Esophagus squamous epithelium (tissue), 5 donors: Measurements from ENCODE around the gene NKD1. TPM values are rescaled to one million over a fixed set of nuclear protein-coding genes. Genes with fewer than 3 reads are reported as not detected.

Experiments
- DNase-seq: peaks from one replicate; lab custom pipeline; 2025; lab: John Stamatoyannopoulos, UW
- H3K27ac ChIP-seq, 4 donors: fragments of 200-600 bp; sonication (generic); one replicate each; pipeline ENCODE4 v1.5.1; 2016 to 2019; ENCODE audit warnings: mild to moderate bottlenecking in 1 of 4
- H3K27me3 ChIP-seq, 4 donors: fragments of 200-600 bp; sonication (generic); 1 replicate in 3 of 4; 2 replicates in 1 of 4; pipeline versions ENCODE4 v1.5.1 to v1.6.0; 2017 to 2021; ENCODE audit warnings: antibody characterized with exemption in 1 of 4
- H3K36me3 ChIP-seq, 3 donors: fragments of 200-600 bp; sonication (generic); one replicate each; pipeline ENCODE4 v1.5.1; 2016 to 2019
- H3K4me1 ChIP-seq, 3 donors: fragments of 200-600 bp; sonication (generic); one replicate each; pipeline ENCODE4 v1.5.1; 2017 to 2019
- H3K4me3 ChIP-seq, 4 donors: fragments of 200-600 bp; sonication (generic); 1 replicate in 3 of 4; 2 replicates in 1 of 4; pipeline ENCODE4 v1.5.1; 2016 to 2019; ENCODE audit warnings: mild to moderate bottlenecking in 2 of 4, moderate library complexity in 1 of 4
- H3K9me3 ChIP-seq, 3 donors: fragments of 200-600 bp; sonication (generic); one replicate each; pipeline ENCODE4 v1.5.1; 2016 to 2019
- CTCF ChIP-seq, 6 experiments: fragments of 450-650 bp in 4 of 6; fragments of 200-600 bp in 2 of 6; sonication (generic) in 2 of 6; IDR thresholded peaks; one replicate each; pipeline ENCODE4 v1.5.1; 2016 to 2019; ENCODE audit warnings: antibody characterized with exemption in 6 of 6, mild to moderate bottlenecking in 4 of 6, moderate library complexity in 4 of 6
- POLR2A ChIP-seq, 4 donors: fragments of 450-650 bp; IDR thresholded peaks; one replicate each; pipeline ENCODE4 v1.6.1; 2017; ENCODE audit warnings: antibody characterized with exemption in 4 of 4, mild to moderate bottlenecking in 4 of 4, moderate library complexity in 3 of 4
- WGBS, 2 donors: methylation state at CpG; one replicate each; pipeline ENCODE4 v1.1.5; 2018; 5-methylcytosine and 5-hydroxymethylcytosine counted together
- intact Hi-C: fragments of 100-400 bp; cut with DNase I; formaldehyde crosslinking; loops from one replicate; pipeline ENCODE4 v1.15.0; 2022
- total RNA-seq, 4 donors: library from RNA; depleted of rRNA; stranded (reverse); fragments of >200 nt; gene quantifications; one replicate each; pipeline ENCODE4 v1.1.0, GENCODE V29; 2016
- donor health status: DM: yes; HTN: yes; CAD: no.

NKD1 gene
- total RNA-seq, 4 donors from 2014 or later, result 1.1 to 10.5 (median 3.1) TPM

GRCh38 chr16:50557046-50557445 lies 8.8 kb downstream of the NKD1 start:
- intact Hi-C loops, result no loop called here
- Histone ChIP-seq H3K4me3 (no peak overlapping the region), H3K27me3 (no peaks in the 10 kb centered on the region), H3K9me3 (no peaks in the 10 kb centered on the region), H3K4me1 (peaks cover 0 to 24% (median 6%) of the 10 kb centered on the region in 3 donors), H3K27ac (peak overlapping the region in 2 of 4 donors; percentile 55 to 89), H3K36me3 (no peaks in the 10 kb centered on the region)
- WGBS, 2 donors, result 63 to 80% methylated on average over 2 of the region's 2 CpGs
- no peak for DNase-seq
- TF ChIP-seq CTCF (IDR thresholded peaks at IDR 0.05) (no peak), POLR2A (IDR thresholded peaks at IDR 0.05) (no peak)

GRCh38 chr16:50558913-50559312 lies 10.7 kb downstream of the NKD1 start:
- no peak overlapping the region for H3K4me3 ChIP-seq
- no peak for DNase-seq
- intact Hi-C loops, result no loop called here
- H3K27ac ChIP-seq, result peak overlapping the region in 2 of 4 donors; percentile 26 to 45
- no peaks in the 10 kb centered on the region for H3K9me3 ChIP-seq
- 67 to 75% methylated on average over 1 of the region's 1 CpG for WGBS, 2 donors
- no peaks in the 10 kb centered on the region for H3K36me3 ChIP-seq
- H3K27me3 ChIP-seq, result no peaks in the 10 kb centered on the region
- peaks cover 0 to 24% (median 4%) of the 10 kb centered on the region in 3 donors for H3K4me1 ChIP-seq
- TF ChIP-seq POLR2A (IDR thresholded peaks at IDR 0.05) (no peak), CTCF (IDR thresholded peaks at IDR 0.05) (no peak)

- intact Hi-C loops, result no loop called here
- TF ChIP-seq CTCF (IDR thresholded peaks at IDR 0.05) (no peak), POLR2A (IDR thresholded peaks at IDR 0.05) (no peak)
- Histone ChIP-seq H3K36me3 (no peaks in the 10 kb centered on the region), H3K4me3 (no peak overlapping the region), H3K27ac (peak overlapping the region in 1 of 4 donors; percentile 45), H3K27me3 (no peaks in the 10 kb centered on the region), H3K9me3 (no peaks in the 10 kb centered on the region), H3K4me1 (peaks cover 0 to 28% (median 4%) of the 10 kb centered on the region in 3 donors)
- DNase-seq, result no peak
- WGBS, 2 donors, result 88 to 93% methylated on average over 6 of the region's 6 CpGs
These were observed 11.1 kb downstream of the NKD1 start for GRCh38 chr16:50559342-50559741.

- no peak for DNase-seq
- intact Hi-C loops, result no loop called here
- TF ChIP-seq POLR2A (IDR thresholded peaks at IDR 0.05) (no peak), CTCF (IDR thresholded peaks at IDR 0.05) (no peak)
- Histone ChIP-seq H3K4me1 (peaks cover 0 to 29% (median 4%) of the 10 kb centered on the region in 3 donors), H3K27me3 (no peaks in the 10 kb centered on the region), H3K4me3 (no peak overlapping the region), H3K27ac (peak overlapping the region in 1 of 4 donors; percentile 45), H3K36me3 (no peaks in the 10 kb centered on the region), H3K9me3 (no peaks in the 10 kb centered on the region)
- WGBS, 2 donors, result 80 to 90% methylated on average over 1 to 3 of the region's 13 CpGs
These were observed 11.8 kb downstream of the NKD1 start for GRCh38 chr16:50559804-50560514.
